GM21528 (cell line): ENCODE measurements around the gene C19orf44.

Source experiments
- ATAC-seq: cut with Tn5 transposase; IDR thresholded peaks from one replicate; pipeline ENCODE4 v1.9.1; 2021; ENCODE audit warnings: mild to moderate bottlenecking, moderate library complexity; ENCODE audit not compliant: unreplicated experiment, low FRiP score

The C19orf44 gene

DNA sequence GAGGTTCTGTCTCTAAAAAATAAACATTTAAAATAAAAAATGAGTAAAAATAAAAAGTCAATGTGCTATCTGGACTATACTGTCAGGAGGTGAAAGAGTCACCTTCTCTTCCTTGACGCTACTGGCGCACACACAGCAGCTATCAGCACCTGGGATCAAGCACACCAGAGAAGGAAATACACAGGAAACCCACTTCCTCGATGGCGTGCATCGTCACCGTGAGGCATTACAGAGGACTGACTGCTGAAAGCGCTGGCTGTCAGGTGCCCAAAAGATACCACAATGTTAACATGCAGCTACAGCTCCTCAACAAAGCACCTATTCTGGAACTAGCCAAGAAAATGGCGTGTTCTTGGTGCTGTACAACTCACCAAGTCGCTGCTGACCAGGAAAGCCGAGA, 70.0 kb downstream of the C19orf44 start:
- no peak for ATAC-seq

DNA sequence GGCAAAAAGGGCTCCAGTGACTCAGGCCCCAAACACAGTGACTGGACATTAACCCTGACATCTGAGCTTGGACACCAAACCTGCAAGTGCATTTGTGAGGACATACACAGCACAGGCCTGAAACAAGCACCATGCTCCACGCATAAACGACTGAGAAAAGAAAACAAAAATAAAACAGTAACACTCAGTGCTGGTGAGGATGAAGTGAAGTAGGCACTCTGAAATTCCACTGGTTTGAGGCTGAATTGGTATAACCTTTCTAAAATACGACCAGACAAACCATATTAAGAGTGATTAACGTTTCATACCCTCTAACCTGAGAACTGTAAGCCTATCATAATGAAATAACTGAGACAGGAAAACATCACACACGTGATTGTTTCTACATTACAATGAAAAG, 70.5 kb downstream of the C19orf44 start:
- ATAC-seq, result no peak

DNA sequence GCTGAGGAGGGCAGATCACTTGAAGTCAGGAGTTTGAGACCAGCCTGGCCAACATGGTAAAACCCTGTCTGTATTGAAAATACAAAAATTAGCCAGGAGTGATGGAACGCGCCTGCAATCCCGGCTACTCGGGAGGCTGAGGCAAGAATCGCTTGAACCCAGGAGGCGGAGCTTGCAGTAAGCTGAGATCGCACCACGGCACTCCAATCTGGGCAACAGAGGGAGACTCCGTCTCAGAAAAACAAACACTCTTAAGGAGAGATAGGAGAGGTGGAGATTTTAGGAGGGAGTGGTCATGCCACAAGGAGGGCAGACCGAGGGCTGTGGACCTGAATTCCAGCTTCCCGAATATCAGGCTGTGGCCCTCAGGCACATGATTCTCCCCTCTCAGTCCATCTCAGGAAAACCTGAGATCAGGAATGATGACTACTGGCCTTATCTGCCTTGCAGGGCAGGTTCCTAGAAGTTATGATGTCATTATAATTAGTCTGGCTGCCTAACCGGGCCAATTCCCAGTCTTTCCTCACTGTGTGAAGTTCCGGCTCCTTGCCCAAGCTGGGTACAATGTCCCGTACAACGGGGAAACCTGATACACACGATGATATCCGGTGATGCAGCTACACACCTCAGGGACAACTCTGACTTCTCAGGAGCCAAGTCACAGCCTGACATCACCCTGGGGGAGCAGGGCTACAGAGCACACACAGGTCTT, 73.6 kb downstream of the C19orf44 start:
- ATAC-seq, result no peak
